Neutrophil (primary cell): ENCODE results near the gene CMTR1.

Experiments
- H3K27ac ChIP-seq: fragments of 200-600 bp; sonication (generic); 2 replicates; pipeline ENCODE4 v1.5.1; 2016; ENCODE audit warnings: mild to moderate bottlenecking, moderate library complexity
- H3K27me3 ChIP-seq: fragments of 200-600 bp; sonication (generic); 2 replicates; pipeline ENCODE4 v1.6.0; 2016; ENCODE audit warnings: mild to moderate bottlenecking
- H3K36me3 ChIP-seq: fragments of 200-600 bp; sonication (generic); 2 replicates; pipeline ENCODE4 v1.5.1; 2017
- H3K4me1 ChIP-seq, 2 experiments: fragments of 200-600 bp in 1 of 2; sonication (generic) in 1 of 2; 1 replicate in 1 of 2; 2 replicates in 1 of 2; pipeline versions ENCODE4 v1.5.1 to v1.6.1; 2013 to 2016; ENCODE audit warnings: low read depth in 1 of 2, low read length in 1 of 2, mild to moderate bottlenecking in 1 of 2, moderate library complexity in 1 of 2; ENCODE audit not compliant: control insufficient read depth in 1 of 2, insufficient read depth in 1 of 2
- H3K4me3 ChIP-seq, 2 experiments: fragments of 200-600 bp in 1 of 2; sonication (generic) in 1 of 2; 1 replicate in 1 of 2; 2 replicates in 1 of 2; pipeline ENCODE4 v1.5.1; 2013 to 2016; ENCODE audit warnings: low read depth in 1 of 2, low read length in 1 of 2, mild to moderate bottlenecking in 1 of 2, moderate library complexity in 1 of 2
- H3K9me3 ChIP-seq: fragments of 200-600 bp; sonication (generic); 2 replicates; pipeline ENCODE4 v1.5.1; 2016
- TF ChIP-seq, protein P1 (sequence below): fragments of 200-600 bp; sonication (generic); IDR thresholded peaks from 2 replicates; pipeline ENCODE4 v1.5.1; 2016; ENCODE audit warnings: antibody characterized with exemption

CMTR1 gene

DNA sequence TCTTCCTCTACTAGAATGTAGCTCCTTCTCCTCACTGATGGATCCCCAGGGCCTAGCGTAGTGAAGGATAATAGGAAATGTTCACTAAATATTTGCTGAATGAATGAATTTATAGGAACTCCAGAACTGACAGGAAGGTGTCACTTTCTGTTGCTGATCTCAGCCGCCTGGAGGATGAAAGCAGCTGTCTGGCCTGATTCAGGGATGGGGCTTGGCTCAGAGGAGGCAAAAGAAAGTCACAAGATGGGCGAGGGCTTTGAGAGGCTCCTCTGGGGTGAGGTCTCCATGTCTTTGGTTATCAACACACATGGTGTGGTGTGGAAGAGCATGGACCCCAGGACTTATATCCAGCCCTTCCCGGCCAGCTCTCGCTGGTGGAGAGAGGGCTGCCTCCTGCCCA lies 78.2 kb downstream of the CMTR1 start:
- Histone ChIP-seq H3K4me1 (no peaks in the 10 kb centered on the region), H3K27me3 (peaks cover 71% of the 10 kb centered on the region), H3K9me3 (no peaks in the 10 kb centered on the region), H3K27ac (no peak overlapping the region), H3K4me3 (no peak overlapping the region), H3K36me3 (no peaks in the 10 kb centered on the region)
- TF ChIP-seq, protein P1, sequence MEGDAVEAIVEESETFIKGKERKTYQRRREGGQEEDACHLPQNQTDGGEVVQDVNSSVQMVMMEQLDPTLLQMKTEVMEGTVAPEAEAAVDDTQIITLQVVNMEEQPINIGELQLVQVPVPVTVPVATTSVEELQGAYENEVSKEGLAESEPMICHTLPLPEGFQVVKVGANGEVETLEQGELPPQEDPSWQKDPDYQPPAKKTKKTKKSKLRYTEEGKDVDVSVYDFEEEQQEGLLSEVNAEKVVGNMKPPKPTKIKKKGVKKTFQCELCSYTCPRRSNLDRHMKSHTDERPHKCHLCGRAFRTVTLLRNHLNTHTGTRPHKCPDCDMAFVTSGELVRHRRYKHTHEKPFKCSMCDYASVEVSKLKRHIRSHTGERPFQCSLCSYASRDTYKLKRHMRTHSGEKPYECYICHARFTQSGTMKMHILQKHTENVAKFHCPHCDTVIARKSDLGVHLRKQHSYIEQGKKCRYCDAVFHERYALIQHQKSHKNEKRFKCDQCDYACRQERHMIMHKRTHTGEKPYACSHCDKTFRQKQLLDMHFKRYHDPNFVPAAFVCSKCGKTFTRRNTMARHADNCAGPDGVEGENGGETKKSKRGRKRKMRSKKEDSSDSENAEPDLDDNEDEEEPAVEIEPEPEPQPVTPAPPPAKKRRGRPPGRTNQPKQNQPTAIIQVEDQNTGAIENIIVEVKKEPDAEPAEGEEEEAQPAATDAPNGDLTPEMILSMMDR = no peak

DNA sequence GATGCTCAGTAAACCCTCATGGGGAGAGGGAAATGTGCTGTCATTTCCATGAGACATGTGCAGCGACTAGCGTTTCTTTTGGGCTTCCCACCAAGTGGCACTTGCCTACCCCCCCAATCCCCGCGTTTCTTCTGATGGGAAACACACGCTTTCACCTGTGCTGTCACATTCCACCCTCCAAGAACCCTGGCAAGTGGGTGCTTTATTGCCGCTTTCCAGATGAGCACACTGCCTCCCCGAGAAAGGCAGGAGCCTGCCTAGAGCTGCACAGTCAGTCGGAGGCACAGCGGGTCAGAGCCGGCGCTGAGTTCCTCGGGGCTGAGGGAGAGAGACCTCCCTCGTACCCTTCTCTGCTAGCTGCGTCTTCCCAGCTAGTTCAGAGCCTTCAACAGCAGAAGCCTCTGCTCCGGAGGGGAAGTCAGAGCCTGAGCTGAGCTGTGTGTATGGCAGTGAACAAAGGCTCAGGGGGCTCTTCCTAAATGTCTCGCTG lies 78.9 kb downstream of the CMTR1 start:
- H3K4me1 ChIP-seq = no peaks in the 10 kb centered on the region

DNA sequence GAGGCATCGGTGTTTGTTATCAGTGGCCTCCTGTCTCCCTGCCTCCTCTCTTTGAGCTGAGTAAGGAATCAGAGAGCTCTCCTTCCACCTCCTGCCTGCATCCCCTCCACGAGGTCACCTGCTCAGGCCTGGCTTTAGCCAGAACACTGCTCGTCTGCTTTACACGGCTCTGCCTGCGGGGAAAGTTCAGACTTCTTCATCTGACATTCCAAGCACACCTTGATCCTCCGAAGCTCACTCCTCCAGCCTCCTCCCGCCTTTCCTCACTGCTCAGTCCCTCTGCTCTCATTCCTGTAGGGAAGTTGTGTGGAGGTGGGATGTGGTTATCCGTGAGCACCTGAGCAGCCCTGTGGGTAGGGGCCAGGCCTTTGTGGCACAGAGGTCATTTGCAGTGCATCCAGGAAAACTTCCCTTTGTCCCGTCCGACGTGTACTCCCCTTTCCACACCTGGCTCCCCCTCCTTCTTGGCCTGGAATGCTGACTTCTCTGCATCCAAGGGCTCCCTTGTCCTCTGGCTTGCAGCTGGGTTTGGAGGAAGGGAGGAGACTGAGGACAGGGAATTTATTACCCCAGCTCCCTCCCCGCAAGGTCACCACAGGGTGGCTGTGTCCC lies 79.5 kb downstream of the CMTR1 start:
- no peak overlapping the region for H3K4me3 ChIP-seq
- TF ChIP-seq, protein P1 = no peak
- peaks cover 84% of the 10 kb centered on the region for H3K27me3 ChIP-seq
- H3K36me3 ChIP-seq = no peaks in the 10 kb centered on the region
- no peak overlapping the region for H3K27ac ChIP-seq
- H3K4me1 ChIP-seq = no peaks in the 10 kb centered on the region
- H3K9me3 ChIP-seq = no peaks in the 10 kb centered on the region

More for the DNA sequence above, 78.9 kb downstream of the CMTR1 start:
- Histone ChIP-seq H3K36me3 (no peaks in the 10 kb centered on the region), H3K27me3 (peaks cover 78% of the 10 kb centered on the region), H3K9me3 (no peaks in the 10 kb centered on the region), H3K4me3 (no peak overlapping the region), H3K27ac (no peak overlapping the region)
- TF ChIP-seq, protein P1 = no peak

DNA sequence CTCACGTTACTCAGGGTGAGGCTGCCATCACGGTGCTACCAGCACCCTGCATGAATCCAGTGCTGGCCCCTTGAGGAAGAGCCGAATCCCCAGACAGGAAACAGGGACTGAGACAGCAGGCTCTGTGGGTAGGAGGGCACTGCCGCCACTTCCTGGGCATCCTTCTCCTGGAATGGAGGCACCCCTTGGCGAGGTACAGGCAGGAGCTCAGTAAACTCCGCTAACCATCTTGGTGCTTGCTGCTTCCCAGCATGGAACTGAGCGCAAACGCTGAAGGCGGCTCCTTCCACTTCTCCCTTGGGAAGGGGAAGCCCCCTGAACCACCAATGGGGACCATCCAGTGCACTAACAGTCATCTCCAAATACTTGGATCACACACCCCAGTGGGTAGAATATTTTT lies 80.1 kb downstream of the CMTR1 start:
- no peaks in the 10 kb centered on the region for H3K4me1 ChIP-seq
- TF ChIP-seq, protein P1 = no peak
- H3K27ac ChIP-seq = no peak overlapping the region
- H3K36me3 ChIP-seq = no peaks in the 10 kb centered on the region
- H3K4me3 ChIP-seq = no peak overlapping the region
- peaks cover 88% of the 10 kb centered on the region for H3K27me3 ChIP-seq
- no peaks in the 10 kb centered on the region for H3K9me3 ChIP-seq

DNA sequence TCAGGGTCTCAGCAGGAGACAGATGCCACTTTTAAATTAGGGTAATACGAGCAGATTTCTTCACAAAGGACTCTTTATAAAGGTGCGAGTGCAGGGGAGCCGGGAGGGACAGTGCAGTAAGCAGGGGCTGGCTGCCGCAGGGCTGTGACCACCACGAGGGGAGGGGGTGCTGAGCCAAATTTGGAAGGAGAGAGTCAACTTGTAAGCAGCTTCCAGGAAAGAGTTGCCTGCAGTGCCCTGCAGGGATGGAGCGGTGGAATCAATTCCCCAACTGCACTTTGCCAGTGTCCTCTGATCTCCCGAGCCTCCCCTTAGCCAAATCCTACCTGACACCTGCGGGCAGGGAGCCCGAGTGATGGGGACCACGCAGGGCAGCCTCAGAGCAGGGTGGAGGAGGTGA lies 80.6 kb downstream of the CMTR1 start:
- H3K27ac ChIP-seq = no peak overlapping the region
- TF ChIP-seq, protein P1 = no peak
- no peak overlapping the region for H3K4me3 ChIP-seq
- peaks cover 88% of the 10 kb centered on the region for H3K27me3 ChIP-seq
- no peaks in the 10 kb centered on the region for H3K9me3 ChIP-seq
- no peaks in the 10 kb centered on the region for H3K36me3 ChIP-seq
- no peaks in the 10 kb centered on the region for H3K4me1 ChIP-seq
